ENCODE data around the gene BRINP2.

The BRINP2 gene

DNA sequence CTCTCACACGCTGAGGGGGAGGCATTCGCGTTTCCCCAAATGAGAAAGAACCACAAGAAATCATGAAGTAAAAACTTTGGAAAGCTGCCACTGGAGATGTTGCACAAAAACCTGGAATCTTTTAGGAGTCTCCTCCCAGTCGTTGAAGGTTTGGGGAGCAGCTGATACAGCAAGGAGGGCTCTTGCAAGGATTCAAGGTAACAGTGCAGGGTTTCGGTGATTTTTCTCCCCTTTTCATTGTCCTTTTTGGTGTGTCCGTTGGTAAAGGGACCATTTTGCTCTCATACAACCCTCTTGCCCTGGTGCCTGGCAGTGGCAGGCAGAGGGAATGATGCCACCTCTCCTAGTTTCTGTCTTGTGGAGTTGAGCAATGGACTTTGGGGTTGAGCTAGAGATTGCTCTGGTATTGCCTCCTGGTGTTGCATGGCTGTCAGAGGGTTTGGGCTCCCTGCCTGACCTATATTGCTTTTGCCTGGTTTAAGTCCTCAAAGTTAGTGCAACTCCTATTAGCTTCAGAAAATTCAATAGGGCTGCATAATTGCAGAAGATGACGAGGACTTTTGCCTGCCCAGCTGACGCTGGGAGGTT is 872 bp downstream of the BRINP2 start:
- DNase-seq, result no peak

- no peak for DNase-seq
Observed at GRCh38 chr1:177172272-177172671, 1.5 kb downstream of the BRINP2 start.

GRCh38 chr1:177172866-177173265 is 2.1 kb downstream of the BRINP2 start:
- no peak for DNase-seq

DNA sequence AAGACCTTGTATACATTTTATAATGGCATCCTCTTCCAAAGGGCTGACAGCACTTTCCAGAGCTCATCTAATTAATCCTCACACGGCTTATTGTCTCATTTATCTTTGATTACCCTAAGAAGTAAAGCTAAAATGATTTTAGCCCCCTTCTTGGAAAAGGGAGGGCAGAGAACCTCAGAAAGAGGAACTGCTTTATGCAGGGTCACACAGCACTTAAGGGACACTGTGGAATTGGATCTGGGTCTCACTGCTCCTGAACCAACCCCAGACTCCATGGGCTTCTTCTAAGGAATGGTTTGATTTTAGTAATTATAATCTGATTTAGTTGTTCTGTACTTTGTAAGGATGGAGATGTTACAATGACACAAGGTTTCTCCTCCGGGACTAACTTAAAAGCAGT is 3.2 kb downstream of the BRINP2 start:
- DNase-seq, result no peak

- DNase-seq, result no peak
Observed at GRCh38 chr1:177174921-177175634, 4.3 kb downstream of the BRINP2 start.

DNA sequence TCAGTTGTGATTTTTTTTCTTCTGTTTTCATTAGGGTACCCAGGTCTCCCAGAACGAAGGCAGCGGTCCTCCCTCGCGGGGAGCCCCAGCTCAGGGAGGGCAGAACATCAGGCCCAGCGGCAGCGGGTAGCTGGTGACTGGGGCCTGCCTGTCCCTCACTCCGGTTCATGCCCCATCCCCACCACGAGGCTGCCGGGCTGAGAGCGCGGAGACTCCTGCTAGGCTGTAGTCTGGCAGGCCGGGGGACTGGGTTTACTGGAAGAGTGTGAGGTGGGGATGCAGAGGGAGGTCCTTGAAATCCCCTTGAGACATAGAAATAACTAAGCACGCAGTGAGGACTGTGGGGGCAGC is 10.5 kb downstream of the BRINP2 start:
- DNase-seq, result no peak

GRCh38 chr1:177181631-177182291 is 11.0 kb downstream of the BRINP2 start:
- DNase-seq, result no peak

GRCh38 chr1:177183836-177184235 is 13.1 kb downstream of the BRINP2 start:
- no peak for DNase-seq

- DNase-seq, result no peak
Observed at GRCh38 chr1:177185209-177185608, 14.5 kb downstream of the BRINP2 start.

DNA sequence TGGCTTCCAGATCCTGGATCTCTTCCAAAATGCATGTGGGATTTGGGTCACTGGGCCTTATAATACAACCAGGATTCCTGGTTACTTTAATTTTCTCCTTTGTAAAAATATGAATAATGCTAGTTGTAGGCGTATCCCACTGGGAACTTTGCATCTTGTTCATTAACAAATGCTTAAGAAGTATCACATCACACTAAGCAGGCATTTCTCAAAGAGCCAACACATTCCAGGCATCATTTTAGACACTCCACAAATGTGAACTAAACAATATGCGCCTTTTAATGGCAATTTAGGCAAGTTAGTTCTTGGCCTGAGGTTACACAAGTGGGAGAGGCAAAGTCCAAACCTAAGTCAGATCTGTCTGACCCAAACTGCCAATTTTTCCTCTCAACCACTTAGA is 15.9 kb downstream of the BRINP2 start:
- no peak for DNase-seq

DNA sequence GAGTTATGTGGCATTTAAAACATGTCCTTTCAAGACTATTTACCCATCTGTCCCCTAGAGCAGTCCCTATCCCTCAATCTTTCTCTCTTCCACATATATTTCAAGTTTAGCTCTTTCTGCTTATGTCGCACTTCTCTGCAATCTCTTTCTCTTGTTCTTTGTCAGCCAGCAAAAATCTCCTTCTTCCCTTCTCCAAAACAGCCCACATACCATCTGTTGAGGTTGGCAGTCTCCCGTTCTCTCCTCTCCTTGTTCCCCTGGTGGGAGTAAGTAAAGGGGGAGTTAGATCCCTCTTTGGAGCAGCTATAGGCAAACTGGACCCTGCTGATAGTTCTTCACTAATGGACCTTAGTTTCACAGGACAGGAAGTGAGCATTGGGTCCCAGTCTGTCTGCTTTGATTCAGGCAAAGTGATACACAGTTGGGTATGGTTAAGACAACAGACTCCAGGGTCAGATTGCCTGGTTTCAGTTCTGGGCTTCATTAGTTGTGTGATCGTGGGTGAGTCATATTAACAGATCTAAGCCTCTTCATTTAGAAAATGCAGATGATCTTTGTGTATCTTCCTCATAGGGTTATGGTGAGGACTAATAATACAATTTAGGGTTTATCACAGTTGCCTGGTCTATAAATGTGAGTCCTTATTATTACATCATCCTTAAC is 19.7 kb downstream of the BRINP2 start:
- no peak for DNase-seq

DNA sequence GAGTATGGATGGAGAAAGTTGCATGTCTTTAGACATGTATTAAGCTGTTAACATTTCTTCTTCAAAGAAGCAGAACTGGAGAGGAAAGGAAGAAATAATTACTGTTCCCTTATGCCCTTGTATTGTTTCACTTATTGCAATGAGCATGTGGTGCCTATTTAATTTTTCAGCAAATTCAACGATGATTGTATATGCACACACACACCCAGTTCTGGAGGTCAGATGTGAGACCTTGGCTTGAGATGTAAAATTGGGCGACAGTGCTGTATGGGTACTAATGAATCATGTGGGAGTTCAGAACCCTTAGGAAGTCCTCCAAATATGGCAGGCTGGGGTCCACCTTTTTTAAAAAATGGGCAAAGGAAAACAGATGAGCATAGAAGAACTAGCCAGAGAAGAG is 27.5 kb downstream of the BRINP2 start:
- DNase-seq, result no peak

DNA sequence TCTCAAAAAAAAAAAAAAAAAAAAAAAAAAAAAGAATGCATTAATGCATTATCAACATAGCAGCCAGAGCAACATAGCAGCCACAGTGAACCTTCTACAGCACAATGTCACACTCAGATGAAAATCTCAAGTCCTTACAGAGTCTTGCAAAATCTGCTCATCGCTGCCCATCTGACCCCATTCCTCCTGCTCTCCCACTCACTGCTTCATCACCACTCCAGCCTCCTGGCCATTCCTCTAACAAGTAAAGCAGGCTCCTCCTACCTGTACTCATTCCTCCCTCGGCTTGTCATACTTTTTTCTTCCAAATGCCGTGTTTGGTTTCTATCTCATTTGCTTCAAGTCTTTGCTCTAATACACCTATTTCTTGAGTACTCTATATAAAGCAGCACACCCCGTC is 29.5 kb downstream of the BRINP2 start:
- DNase-seq, result no peak

GRCh38 chr1:177206831-177207355 is 36.1 kb downstream of the BRINP2 start:
- no peak for DNase-seq

- no peak for DNase-seq
Observed at GRCh38 chr1:177208920-177209319, 38.2 kb downstream of the BRINP2 start.

DNA sequence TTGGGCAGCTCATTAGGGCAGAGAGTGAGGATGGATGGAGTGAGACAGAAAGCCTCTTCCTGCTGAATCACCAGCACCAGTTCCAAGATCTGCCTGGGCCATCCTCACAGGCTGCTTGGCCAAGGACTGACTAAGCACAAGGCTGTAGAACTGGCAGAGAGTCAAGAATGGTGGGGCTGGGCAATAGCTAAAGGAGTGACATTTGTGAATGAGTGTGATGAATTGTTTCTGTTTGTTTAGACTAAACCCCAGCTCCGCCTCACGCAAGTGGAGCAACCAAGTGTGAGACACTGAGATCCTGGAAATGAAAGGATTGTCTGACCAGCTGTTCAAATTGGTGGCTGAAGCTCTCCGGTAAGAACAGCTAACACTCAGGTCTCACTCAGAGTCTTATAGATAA is 38.6 kb downstream of the BRINP2 start:
- no peak for DNase-seq

DNA sequence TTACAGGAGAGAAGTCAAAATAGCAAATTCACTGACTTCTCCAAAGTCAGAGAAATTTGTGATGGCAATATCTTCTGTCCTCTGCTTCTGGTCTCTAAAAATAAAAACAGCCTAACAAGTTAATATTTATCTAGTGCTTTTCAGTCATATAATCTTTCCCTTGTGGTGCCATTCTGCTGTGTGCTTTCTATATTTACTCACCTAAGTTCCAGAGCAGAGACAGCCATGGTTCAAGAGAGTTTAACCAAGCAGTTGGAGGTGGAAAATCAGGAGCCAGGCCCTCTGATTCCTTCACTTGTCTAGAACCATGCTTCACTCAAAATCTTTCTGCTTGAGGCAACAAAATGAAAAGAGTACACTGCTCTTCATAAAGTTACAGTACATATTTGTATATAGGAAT is 39.3 kb downstream of the BRINP2 start:
- no peak for DNase-seq

DNA sequence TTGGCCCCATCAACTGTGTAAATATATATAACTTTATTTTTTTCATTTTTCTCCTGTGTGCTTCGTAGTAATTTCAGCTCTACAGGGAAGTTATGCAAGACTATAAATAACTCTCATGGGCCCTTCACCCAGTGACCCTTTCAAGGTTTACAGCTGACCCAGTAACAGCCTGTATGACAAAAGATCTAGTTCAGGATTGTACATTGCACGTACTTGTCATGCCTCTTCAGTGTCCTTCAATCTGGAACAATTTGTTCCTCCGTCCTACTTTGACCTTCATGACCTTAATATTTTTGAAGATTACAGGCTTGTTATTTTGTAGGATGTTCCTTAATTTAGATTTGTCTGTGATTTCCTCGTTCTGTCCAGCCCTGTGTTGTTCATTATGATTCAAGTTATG is 40.5 kb downstream of the BRINP2 start:
- no peak for DNase-seq

GRCh38 chr1:177216587-177217202 is 45.9 kb downstream of the BRINP2 start:
- no peak for DNase-seq

DNA sequence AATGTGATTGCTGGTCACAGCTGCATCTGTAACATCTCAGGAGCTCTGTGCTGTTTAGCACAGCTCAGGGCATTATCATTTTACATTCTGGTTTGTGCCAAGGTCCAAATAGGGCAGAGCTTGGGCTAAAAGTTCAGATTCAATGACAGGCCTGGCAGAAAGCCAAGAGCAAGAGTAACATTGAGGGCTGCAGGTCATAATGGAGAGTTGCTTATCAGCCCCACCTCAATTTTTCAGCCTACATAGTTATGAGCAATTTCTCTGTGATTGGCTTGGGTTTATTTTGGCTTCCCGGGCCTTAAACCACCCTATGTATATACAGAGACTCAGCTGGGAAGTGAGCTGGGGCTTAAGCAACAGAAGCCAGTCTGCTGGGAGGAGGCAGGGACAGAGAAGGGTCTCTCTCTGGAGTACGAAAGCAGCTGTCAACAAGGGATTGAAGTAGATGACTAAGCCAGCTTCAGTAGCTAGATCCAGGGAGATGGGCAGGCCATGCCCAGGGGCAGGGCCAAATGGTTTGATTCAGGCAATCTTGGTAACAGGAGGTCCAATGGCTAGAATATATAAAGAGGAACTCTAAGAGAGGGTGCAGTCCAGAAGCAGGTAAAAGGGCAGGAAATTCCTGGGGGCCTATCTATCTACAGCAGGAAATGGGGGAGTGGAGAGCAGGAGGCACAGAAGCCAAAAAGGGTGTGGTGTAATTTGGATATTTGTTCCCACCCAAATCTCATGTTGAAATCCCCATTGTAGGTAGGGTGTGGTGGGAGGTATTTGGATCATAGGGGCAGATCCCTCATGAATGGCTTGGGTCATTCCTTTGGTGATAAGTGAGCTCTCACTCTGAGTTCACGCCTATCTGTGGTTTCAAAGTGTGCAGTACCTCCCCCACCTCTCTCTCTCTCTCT is 49.0 kb downstream of the BRINP2 start:
- DNase-seq, result no peak

DNA sequence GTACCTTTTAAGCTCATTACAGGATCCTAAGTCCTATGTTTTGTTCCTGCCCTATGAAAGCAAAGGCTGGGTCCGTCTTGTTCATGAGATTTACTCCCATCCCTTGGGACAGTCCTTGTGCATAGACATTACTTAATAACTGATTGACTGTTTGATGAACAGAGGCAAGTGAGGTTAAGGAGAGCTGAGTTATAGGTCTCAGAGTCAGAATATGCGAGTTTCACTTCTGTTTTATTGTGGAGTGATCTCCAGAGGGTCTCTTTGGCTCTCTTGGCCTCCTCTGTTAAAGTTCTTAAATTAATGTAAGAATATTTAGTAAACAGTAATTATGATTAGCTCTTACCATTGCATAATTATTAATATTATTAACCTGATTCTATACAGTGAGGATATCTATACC is 52.6 kb downstream of the BRINP2 start:
- DNase-seq, result no peak

GRCh38 chr1:177227978-177228692 is 57.4 kb downstream of the BRINP2 start:
- no peak for DNase-seq
